HepG2 (cell line): Measurements from ENCODE around the gene WDR62. TPM values are rescaled to one million over a fixed set of nuclear protein-coding genes. Genes with fewer than 3 reads are reported as not detected.

Source experiments
- ATAC-seq: fragments of 200-7000 bp; cut with Tn5 transposase; 3 replicates; pipeline ENCODE4 v1.9.1; 2020; ENCODE audit warnings: mild to moderate bottlenecking, moderate library complexity
- BruUV-seq: library from RNA; stranded (reverse); fragments of 400-500 nt; replicated peaks from 2 replicates; lab custom pipeline; 2021; lab: Mats Ljungman, UMichigan
- CTCF ChIA-PET: fragments of 300-600 bp; formaldehyde crosslinking; extraction: SDS; loops from one replicate; lab custom pipeline; 2021; ENCODE audit warnings: low total read pairs, inconsistent platforms, low intra/inter-chr PET ratio; lab: Yijun Ruan, JAX
- POLR2A ChIA-PET: fragments of 350-600 bp; sonication (Branson Sonifier 250); formaldehyde crosslinking; loops from one replicate; lab custom pipeline; 2020; ENCODE audit warnings: antibody characterized with exemption, inconsistent platforms; lab: Yijun Ruan, JAX
- DNase-seq: peaks from one replicate; pipeline ENCODE4 v3.0.0-alpha.2; 2015; ENCODE audit warnings: low spot score
- FAIRE-seq: peaks from 3 replicates; lab custom pipeline; 2011; peaks lifted over from hg19 to GRCh38; lab: Jason Lieb, UNC
- H2AFZ ChIP-seq: one replicate; pipeline ENCODE4 v1.6.1; 2011; ENCODE audit warnings: low read length, inconsistent platforms
- H3K27ac ChIP-seq: fragments of 300-600 bp; 3 replicates; pipeline ENCODE4 v1.8.0; 2011; ENCODE audit warnings: mixed run types, mild to moderate bottlenecking, mixed read lengths, low read length, inconsistent platforms; ENCODE audit not compliant: insufficient read depth; ENCODE audit errors: extremely low read length
- H3K27me3 ChIP-seq, 2 experiments: fragments of 200-600 bp in 1 of 2; 2 replicates in 1 of 2; 3 replicates in 1 of 2; pipeline versions ENCODE4 v1.6.0 to v1.8.0; 2011; ENCODE audit warnings: low read length in 2 of 2, mild to moderate bottlenecking in 2 of 2, moderate library complexity in 2 of 2, inconsistent platforms in 1 of 2; ENCODE audit not compliant: insufficient read depth in 2 of 2, control insufficient read depth in 1 of 2
- H3K36me3 ChIP-seq, 2 experiments: fragments of 200-600 bp in 1 of 2; replicated peaks in 1 of 2; 2 replicates in 1 of 2; 3 replicates in 1 of 2; pipeline versions ENCODE4 v1.5.1 to v1.8.0; 2011; ENCODE audit warnings: low read length in 2 of 2, inconsistent platforms in 1 of 2; ENCODE audit not compliant: insufficient read depth in 2 of 2, control insufficient read depth in 1 of 2
- H3K4me1 ChIP-seq: 2 replicates; pipeline ENCODE4 v1.5.1; 2012; ENCODE audit warnings: low read length, inconsistent platforms; ENCODE audit not compliant: insufficient read depth
- H3K4me2 ChIP-seq: 2 replicates; pipeline ENCODE4 v1.6.0; 2011; ENCODE audit warnings: low read depth, low read length, inconsistent platforms
- H3K4me3 ChIP-seq, 3 experiments: fragments of 200-600 bp in 1 of 3; sonication (generic), shearing (Covaris generic) in 1 of 3; replicated peaks in 1 of 3; 2 replicates each; pipeline ENCODE4 v1.5.1; 2011 to 2016; ENCODE audit warnings: low read length in 3 of 3, inconsistent platforms in 2 of 3, low read depth in 2 of 3, mild to moderate bottlenecking in 2 of 3, control low read depth in 1 of 3, mixed read lengths in 1 of 3; ENCODE audit not compliant: insufficient read depth in 1 of 3
- H3K79me2 ChIP-seq: one replicate; pipeline ENCODE4 v1.6.1; 2011; ENCODE audit warnings: low read length, inconsistent platforms; ENCODE audit not compliant: insufficient read depth
- H3K9ac ChIP-seq: 2 replicates; pipeline ENCODE4 v1.6.0; 2011; ENCODE audit warnings: mild to moderate bottlenecking, low read depth, low read length, inconsistent platforms; ENCODE audit not compliant: insufficient read depth
- H3K9me3 ChIP-seq: 2 replicates; pipeline ENCODE4 v1.5.1; 2012; ENCODE audit warnings: mild to moderate bottlenecking, low read length
- H4K20me1 ChIP-seq: 2 replicates; pipeline ENCODE4 v1.6.0; 2011; ENCODE audit warnings: inconsistent platforms, mild to moderate bottlenecking, low read length, moderate library complexity; ENCODE audit not compliant: insufficient read depth
- EHMT2 ChIP-seq: fragments of 200-600 bp; sonication (generic); IDR thresholded peaks from 2 replicates; pipeline ENCODE4 v1.7.0; 2017; ENCODE audit warnings: antibody characterized with exemption, low read depth, low read length, borderline replicate concordance
- FLYWCH1 ChIP-seq: sonication (generic); formaldehyde crosslinking; IDR thresholded peaks from 2 replicates; pipeline ENCODE4 v1.8.1; 2023; ENCODE audit warnings: mild to moderate bottlenecking, missing genetic modification reagents
- GLI4 ChIP-seq: sonication (generic); formaldehyde crosslinking; IDR thresholded peaks from 2 replicates; pipeline ENCODE4 v1.5.1; 2020; ENCODE audit warnings: missing genetic modification reagents, mild to moderate bottlenecking, moderate library complexity, borderline replicate concordance
- HINFP ChIP-seq: sonication (generic); formaldehyde crosslinking; IDR thresholded peaks from 2 replicates; pipeline ENCODE4 v1.4.0; 2020; ENCODE audit warnings: low read depth, mild to moderate bottlenecking, missing genetic modification reagents
- MNT ChIP-seq: fragments of 450-650 bp; IDR thresholded peaks from 2 replicates; pipeline ENCODE4 v1.6.1; 2016
- PAWR ChIP-seq: sonication (generic); formaldehyde crosslinking; IDR thresholded peaks from 2 replicates; pipeline ENCODE4 v1.4.0; 2020; ENCODE audit warnings: missing genetic modification reagents, mild to moderate bottlenecking, borderline replicate concordance
- POLR2G ChIP-seq: fragments of 200-400 bp; formaldehyde crosslinking; IDR thresholded peaks from 2 replicates; pipeline ENCODE4 v1.6.1; 2018; ENCODE audit warnings: mild to moderate bottlenecking, low read depth, low read length, moderate library complexity
- RFXANK ChIP-seq: IDR thresholded peaks from 2 replicates; pipeline ENCODE4 v1.6.1; 2016
- ZFX ChIP-seq: sonication (generic); formaldehyde crosslinking; IDR thresholded peaks from 2 replicates; pipeline ENCODE4 v1.4.0; 2020; ENCODE audit warnings: mild to moderate bottlenecking, low read depth, missing genetic modification reagents, moderate library complexity
- ZGPAT ChIP-seq: IDR thresholded peaks from 2 replicates; pipeline ENCODE4 v1.6.1; 2016; ENCODE audit warnings: mild to moderate bottlenecking
- WGBS: methylation state at CpG from one replicate; pipeline ENCODE4 v1.1.6; 2017; ENCODE audit warnings: low lambda C conversion rate; 5-methylcytosine and 5-hydroxymethylcytosine counted together
- in situ Hi-C: cut with HindIII; loops from 2 replicates; pipeline ENCODE4 v1.10.0; 2017; ENCODE audit warnings: low pct_unique_long_range_greater_than_20kb; ENCODE audit not compliant: extremely low pct_ligation_motif_present
- intact Hi-C: fragments of 100-400 bp; cut with micrococcal nuclease; formaldehyde crosslinking; loops from one replicate; pipeline ENCODE4 v1.10.0; 2022; ENCODE audit not compliant: unreplicated experiment
- polyA plus RNA-seq, 8 experiments: library from polyadenylated mRNA; depleted of rRNA in 3 of 8; stranded (reverse) in 7 of 8; unstranded in 1 of 8; fragments of >200 nt; fragmentation: Illumina TruSeq in 4 of 8; extraction: Trizol in 4 of 8; gene quantifications; 2 replicates each; pipeline versions ENCODE4 v1.2.1 to v1.2.3, GENCODE V29; 2011 to 2016; ENCODE audit warnings: low read depth in 4 of 8, missing spikeins in 1 of 8, mixed read lengths in 1 of 8; ENCODE audit not compliant: insufficient read depth in 1 of 8
- total RNA-seq, 5 experiments: library from RNA; depleted of rRNA; stranded (reverse); fragments of >200 nt; fragmentation: Illumina TruSeq; extraction: Trizol; gene quantifications; 2 replicates each; pipeline ENCODE4 v1.2.3, GENCODE V29; 2016; ENCODE audit warnings: low read depth in 1 of 5
- TF ChIP-seq, protein P1 (sequence below), 2 experiments: fragments of 450-650 bp in 1 of 2; sonication (generic) in 1 of 2; formaldehyde crosslinking; IDR thresholded peaks; 2 replicates each; pipeline versions ENCODE4 v1.5.0 to v1.8.0; 2020 to 2022; ENCODE audit warnings: mild to moderate bottlenecking in 1 of 2, missing genetic modification reagents in 1 of 2
- TF ChIP-seq, protein P2 (sequence below): sonication (generic); formaldehyde crosslinking; IDR thresholded peaks from 2 replicates; pipeline ENCODE4 v1.8.0; 2022; ENCODE audit warnings: missing genetic modification reagents, low read depth, mild to moderate bottlenecking, borderline replicate concordance

The WDR62 gene
- total and polyA plus RNA-seq, 2 of the 13 experiments (the other 11 are each of a cell fraction or from before 2014, with no cell fraction given), result 5.8 to 12.5 TPM

DNA sequence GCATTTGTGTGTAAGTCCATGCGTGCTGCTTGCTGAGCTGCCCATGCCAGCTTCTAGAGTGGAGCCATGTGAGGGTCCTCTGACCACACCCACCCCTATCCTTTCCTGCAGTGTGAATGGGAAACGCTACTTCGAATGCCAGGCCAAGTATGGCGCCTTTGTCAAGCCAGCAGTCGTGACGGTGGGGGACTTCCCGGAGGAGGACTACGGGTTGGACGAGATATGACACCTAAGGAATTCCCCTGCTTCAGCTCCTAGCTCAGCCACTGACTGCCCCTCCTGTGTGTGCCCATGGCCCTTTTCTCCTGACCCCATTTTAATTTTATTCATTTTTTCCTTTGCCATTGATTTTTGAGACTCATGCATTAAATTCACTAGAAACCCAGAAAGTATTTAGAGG is 70.9 kb downstream of the WDR62 start:
- in situ Hi-C loops, result loop anchor here (5.0 kb wide), 1 partner anchor 47 kb away; no protein-coding TSS in a partner anchor
- no peaks in the 10 kb centered on the region for H3K27me3 ChIP-seq
- no peak for DNase-seq
- H3K27ac ChIP-seq, result no peak overlapping the region
- FAIRE-seq, result no peak
- no peak for ATAC-seq
- peaks cover 12 to 34% of the 10 kb centered on the region in 2 experiments; a peak in 4 of 5 replicates for H3K36me3 ChIP-seq
- no peak overlapping the region for H3K4me2 ChIP-seq
- intact Hi-C loops, result loop anchor here (10.0 kb wide), 1 partner anchor 369 kb away; no protein-coding TSS in a partner anchor
- 99% methylated on average over 8 of the region's 9 CpGs for WGBS
- no peak overlapping the region for H3K4me3 ChIP-seq
- no TSS peak for BruUV-seq
- no peaks in the 10 kb centered on the region for H3K9me3 ChIP-seq
- ChIA-PET POLR2A (interaction anchor here (1.6 kb wide), 1 partner anchor 11 kb away, joined by 4 read pairs; the partner anchor contains the start of genes POLR2I and TBCB), CTCF (no interaction called here)
- no peak overlapping the region for H3K9ac ChIP-seq
- peaks cover 7% of the 10 kb centered on the region for H3K79me2 ChIP-seq
- no peaks in the 10 kb centered on the region for H4K20me1 ChIP-seq
- H3K4me1 ChIP-seq, result peaks cover 44% of the 10 kb centered on the region
- no peak overlapping the region for H2AFZ ChIP-seq
- TF ChIP-seq GLI4, result no peak
- TF ChIP-seq PAWR (CRISPR knock-in tag), result no peak
- TF ChIP-seq, protein P1, sequence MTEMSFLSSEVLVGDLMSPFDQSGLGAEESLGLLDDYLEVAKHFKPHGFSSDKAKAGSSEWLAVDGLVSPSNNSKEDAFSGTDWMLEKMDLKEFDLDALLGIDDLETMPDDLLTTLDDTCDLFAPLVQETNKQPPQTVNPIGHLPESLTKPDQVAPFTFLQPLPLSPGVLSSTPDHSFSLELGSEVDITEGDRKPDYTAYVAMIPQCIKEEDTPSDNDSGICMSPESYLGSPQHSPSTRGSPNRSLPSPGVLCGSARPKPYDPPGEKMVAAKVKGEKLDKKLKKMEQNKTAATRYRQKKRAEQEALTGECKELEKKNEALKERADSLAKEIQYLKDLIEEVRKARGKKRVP (CRISPR knock-in tag; IDR thresholded peaks at IDR 0.05), result no peak
- TF ChIP-seq FLYWCH1 (CRISPR knock-in tag), result no peak
- TF ChIP-seq MNT, result no peak
- TF ChIP-seq HINFP (CRISPR knock-in tag), result no peak
- no peak for TF ChIP-seq ZFX (CRISPR knock-in tag)
- TF ChIP-seq EHMT2, result no peak
- no peak for TF ChIP-seq POLR2G
- TF ChIP-seq ZGPAT, result no peak
- TF ChIP-seq, protein P2, sequence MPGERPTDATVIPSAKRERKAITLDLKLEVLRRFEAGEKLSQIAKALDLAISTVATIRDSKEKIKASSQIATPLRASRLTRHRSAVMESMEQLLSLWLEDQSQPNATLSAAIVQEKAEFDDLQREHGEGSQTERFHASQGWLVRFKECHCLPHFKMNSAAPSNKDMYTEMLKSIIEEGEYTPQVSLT, result no peak
- no peak for TF ChIP-seq RFXANK
